Measurements from ENCODE around the gene FIG4. TPM values are rescaled to one million over a fixed set of nuclear protein-coding genes. Genes with fewer than 3 reads are reported as not detected.

Gene FIG4
- total and polyA plus RNA-seq, 3 donors from 2014 or later: 16.8 to 25.7 (median 19.7) TPM

GRCh38 chr6:109762166-109762565 lies 71.1 kb downstream of the FIG4 start:
- Histone ChIP-seq H3K27me3 (no peaks in the 10 kb centered on the region), H3K9me3 (no peaks in the 10 kb centered on the region), H3K4me3 (no peak overlapping the region), H3K4me1 (no peaks in the 10 kb centered on the region), H3K36me3 (ENCODE audit: low read depth, missing control alignments) (no peaks in the 10 kb centered on the region), H3K27ac (no peak overlapping the region)
- 90 to 94% methylated on average over 2 of the region's 2 CpGs for WGBS, 2 donors
- no peak for DNase-seq
- no peak for TF ChIP-seq CTCF (IDR thresholded peaks at IDR 0.05)
- no peak for TF ChIP-seq POLR2A (IDR thresholded peaks at IDR 0.05)
- intact Hi-C loops (cut with DNase I; ENCODE audit: low total_unique reads): no loop called here

GRCh38 chr6:109762769-109763441 lies 71.8 kb downstream of the FIG4 start:
- Histone ChIP-seq H3K4me1 (no peaks in the 10 kb centered on the region), H3K9me3 (no peaks in the 10 kb centered on the region), H3K4me3 (no peak overlapping the region), H3K27ac (no peak overlapping the region), H3K36me3 (ENCODE audit: low read depth, missing control alignments) (no peaks in the 10 kb centered on the region), H3K27me3 (no peaks in the 10 kb centered on the region)
- TF ChIP-seq CTCF (IDR thresholded peaks at IDR 0.05) (no peak), POLR2A (IDR thresholded peaks at IDR 0.05) (no peak)
- WGBS, 2 donors: 0 to 51% methylated on average over 1 of the region's 1 CpG
- no peak for DNase-seq
- intact Hi-C loops (cut with DNase I; ENCODE audit: low total_unique reads): no loop called here

GRCh38 chr6:109766167-109766566 lies 75.1 kb downstream of the FIG4 start:
- H3K36me3 ChIP-seq (ENCODE audit: low read depth, missing control alignments): no peaks in the 10 kb centered on the region
- intact Hi-C loops (cut with DNase I; ENCODE audit: low total_unique reads): no loop called here
- no peak overlapping the region for H3K4me3 ChIP-seq
- no peak for DNase-seq
- TF ChIP-seq CTCF (IDR thresholded peaks at IDR 0.05): no peak
- TF ChIP-seq POLR2A (IDR thresholded peaks at IDR 0.05): no peak
- H3K27me3 ChIP-seq: no peaks in the 10 kb centered on the region
- no peaks in the 10 kb centered on the region for H3K9me3 ChIP-seq
- no peaks in the 10 kb centered on the region for H3K4me1 ChIP-seq
- 83 to 95% methylated on average over 3 of the region's 3 CpGs for WGBS, 2 donors
- no peak overlapping the region for H3K27ac ChIP-seq

- WGBS, 2 donors: 79 to 94% methylated on average over 3 of the region's 3 CpGs
- intact Hi-C loops (cut with DNase I; ENCODE audit: low total_unique reads): no loop called here
- Histone ChIP-seq H3K36me3 (ENCODE audit: low read depth, missing control alignments) (no peaks in the 10 kb centered on the region), H3K4me3 (no peak overlapping the region), H3K27ac (no peak overlapping the region), H3K27me3 (no peaks in the 10 kb centered on the region), H3K9me3 (no peaks in the 10 kb centered on the region), H3K4me1 (no peaks in the 10 kb centered on the region)
- DNase-seq: no peak
- TF ChIP-seq POLR2A (IDR thresholded peaks at IDR 0.05) (no peak), CTCF (IDR thresholded peaks at IDR 0.05) (no peak)
These were observed 76.9 kb downstream of the FIG4 start for GRCh38 chr6:109767961-109768360.

GRCh38 chr6:109768485-109768884 lies 77.4 kb downstream of the FIG4 start:
- Histone ChIP-seq H3K36me3 (ENCODE audit: low read depth, missing control alignments) (no peaks in the 10 kb centered on the region), H3K9me3 (no peaks in the 10 kb centered on the region), H3K4me3 (no peak overlapping the region), H3K27ac (no peak overlapping the region), H3K27me3 (no peaks in the 10 kb centered on the region), H3K4me1 (no peaks in the 10 kb centered on the region)
- no peak for TF ChIP-seq CTCF (IDR thresholded peaks at IDR 0.05)
- no peak for TF ChIP-seq POLR2A (IDR thresholded peaks at IDR 0.05)
- no peak for DNase-seq
- WGBS, 2 donors: 88 to 93% methylated on average over 5 of the region's 5 CpGs
- intact Hi-C loops (cut with DNase I; ENCODE audit: low total_unique reads): no loop called here
